Measurements from ENCODE around the gene HIF1A. TPM values are rescaled to one million over a fixed set of nuclear protein-coding genes. Genes with fewer than 3 reads are reported as not detected.

HIF1A gene
- total and polyA plus RNA-seq, 2 of the 13 experiments (the other 11 are each of a cell fraction or from before 2014, with no cell fraction given) = 41.0 to 126 TPM

DNA sequence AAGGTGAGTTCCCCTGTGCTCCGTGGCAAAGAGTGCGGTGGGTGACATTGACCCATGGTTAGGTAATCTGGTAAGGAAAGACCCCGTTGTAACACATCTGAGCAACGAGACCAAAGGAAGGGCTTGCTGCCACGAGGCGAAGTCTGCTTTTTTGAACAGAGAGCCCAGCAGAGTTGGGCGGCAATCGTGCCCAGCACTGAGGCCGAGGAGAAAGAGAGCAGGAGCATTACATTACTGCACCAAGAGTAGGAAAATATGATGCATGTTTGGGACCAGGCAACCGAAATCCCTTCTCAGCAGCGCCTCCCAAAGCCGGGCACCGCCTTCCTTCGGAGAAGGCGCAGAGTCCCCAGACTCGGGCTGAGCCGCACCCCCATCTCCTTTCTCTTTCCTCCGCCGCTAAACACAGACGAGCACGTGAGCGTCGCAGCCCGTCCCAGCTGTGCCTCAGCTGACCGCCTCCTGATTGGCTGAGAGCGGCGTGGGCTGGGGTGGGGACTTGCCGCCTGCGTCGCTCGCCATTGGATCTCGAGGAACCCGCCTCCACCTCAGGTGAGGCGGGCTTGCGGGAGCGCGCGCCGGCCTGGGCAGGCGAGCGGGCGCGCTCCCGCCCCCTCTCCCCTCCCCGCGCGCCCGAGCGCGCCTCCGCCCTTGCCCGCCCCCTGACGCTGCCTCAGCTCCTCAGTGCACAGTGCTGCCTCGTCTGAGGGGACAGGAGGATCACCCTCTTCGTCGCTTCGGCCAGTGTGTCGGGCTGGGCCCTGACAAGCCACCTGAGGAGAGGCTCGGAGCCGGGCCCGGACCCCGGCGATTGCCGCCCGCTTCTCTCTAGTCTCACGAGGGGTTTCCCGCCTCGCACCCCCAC, at the start of gene HIF1A (continued):
- TF ChIP-seq, protein P1, sequence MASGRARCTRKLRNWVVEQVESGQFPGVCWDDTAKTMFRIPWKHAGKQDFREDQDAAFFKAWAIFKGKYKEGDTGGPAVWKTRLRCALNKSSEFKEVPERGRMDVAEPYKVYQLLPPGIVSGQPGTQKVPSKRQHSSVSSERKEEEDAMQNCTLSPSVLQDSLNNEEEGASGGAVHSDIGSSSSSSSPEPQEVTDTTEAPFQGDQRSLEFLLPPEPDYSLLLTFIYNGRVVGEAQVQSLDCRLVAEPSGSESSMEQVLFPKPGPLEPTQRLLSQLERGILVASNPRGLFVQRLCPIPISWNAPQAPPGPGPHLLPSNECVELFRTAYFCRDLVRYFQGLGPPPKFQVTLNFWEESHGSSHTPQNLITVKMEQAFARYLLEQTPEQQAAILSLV (CRISPR knock-in tag; IDR thresholded peaks at IDR 0.05; ENCODE audit: borderline replicate concordance) = peak; percentile 65; the same call in 1 of the 2 replicates
- TF ChIP-seq CEBPG (CRISPR knock-in tag; IDR thresholded peaks at IDR 0.05) (no peak), E2F5 (CRISPR knock-in tag; conservative IDR thresholded peaks at IDR 0.05) (no peak), MTF1 (CRISPR knock-in tag; IDR thresholded peaks at IDR 0.05) (no peak), ZNF784 (CRISPR knock-in tag; IDR thresholded peaks at IDR 0.05; ENCODE audit: borderline replicate concordance) (no peak), TERF1 (CRISPR knock-in tag; IDR thresholded peaks at IDR 0.05) (no peak), ZNF484 (CRISPR knock-in tag; IDR thresholded peaks at IDR 0.05; ENCODE audit: borderline replicate concordance, low read depth) (0 out of 2 replicates have a peak, but pooled peaks have one; percentile 39), ADNP (CRISPR knock-in tag; IDR thresholded peaks at IDR 0.05) (no peak), SOX13 (IDR thresholded peaks at IDR 0.05) (0 out of 2 replicates have a peak, but pooled peaks have one; percentile 11), SOX13 (CRISPR knock-in tag; conservative IDR thresholded peaks at IDR 0.05 in 1 of 2, IDR thresholded peaks at IDR 0.05 in 1 of 2) (peak in 1 of 2 experiments; percentile 59; a peak in 2 of 4 replicates), NCOA1 (CRISPR knock-in tag; IDR thresholded peaks at IDR 0.05) (no peak), NCOR1 (IDR thresholded peaks at IDR 0.05; ENCODE audit: borderline replicate concordance, low read length) (0 out of 2 replicates have a peak, but pooled peaks have one; percentile 15), ZFP62 (CRISPR knock-in tag; IDR thresholded peaks at IDR 0.05) (no peak), ZNF510 (CRISPR knock-in tag; IDR thresholded peaks at IDR 0.05; ENCODE audit: low read depth) (no peak), THAP9 (CRISPR knock-in tag; IDR thresholded peaks at IDR 0.05; ENCODE audit: borderline replicate concordance) (no peak), ZNF772 (CRISPR knock-in tag; IDR thresholded peaks at IDR 0.05) (no peak; the same call in 1 of the 2 replicates), ZFX (CRISPR knock-in tag; IDR thresholded peaks at IDR 0.05; ENCODE audit: low read depth) (peak; percentile 91), NKX3-1 (CRISPR knock-in tag; IDR thresholded peaks at IDR 0.05) (no peak), RBM39 (IDR thresholded peaks at IDR 0.05; ENCODE audit: low read depth, low read length, poor library complexity, severe bottlenecking) (no peak)
- TF ChIP-seq, protein P2, sequence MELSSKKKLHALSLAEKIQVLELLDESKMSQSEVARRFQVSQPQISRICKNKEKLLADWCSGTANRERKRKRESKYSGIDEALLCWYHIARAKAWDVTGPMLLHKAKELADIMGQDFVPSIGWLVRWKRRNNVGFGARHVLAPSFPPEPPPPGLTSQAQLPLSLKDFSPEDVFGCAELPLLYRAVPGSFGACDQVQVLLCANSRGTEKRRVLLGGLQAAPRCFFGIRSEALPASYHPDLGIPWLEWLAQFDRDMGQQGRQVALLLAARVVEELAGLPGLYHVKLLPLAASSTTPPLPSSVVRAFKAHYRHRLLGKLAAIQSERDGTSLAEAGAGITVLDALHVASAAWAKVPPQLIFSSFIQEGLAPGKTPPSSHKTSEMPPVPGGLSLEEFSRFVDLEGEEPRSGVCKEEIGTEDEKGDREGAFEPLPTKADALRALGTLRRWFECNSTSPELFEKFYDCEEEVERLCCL (CRISPR knock-in tag; IDR thresholded peaks at IDR 0.05; ENCODE audit: borderline replicate concordance) = no peak

Measured in HepG2 (cell line).